HL-60 (cell line): ENCODE data around the gene NUP98.
A peak's percentile ranks its signal among the peaks of the same experiment; 100 is the strongest.

Experiments used
- DNase-seq, 2 experiments: peaks; one replicate each; pipeline ENCODE4 v3.0.0-alpha.2; 2010 to 2020; ENCODE audit warnings: low read depth in 1 of 2, low spot score in 1 of 2
- H3K27ac ChIP-seq: fragments of 250-450 bp; sonication (Bioruptor Pico); replicated peaks from 2 replicates; pipeline ENCODE4 v1.5.1; 2020; ENCODE audit warnings: mild to moderate bottlenecking, moderate library complexity
- H3K27me3 ChIP-seq: fragments of 250-450 bp; sonication (Bioruptor Pico); 2 replicates; pipeline ENCODE4 v1.5.1; 2021; ENCODE audit warnings: mild to moderate bottlenecking, moderate library complexity; ENCODE audit not compliant: insufficient read depth, poor library complexity, severe bottlenecking
- H3K4me3 ChIP-seq: replicated peaks from 2 replicates; pipeline ENCODE4 v1.5.1; 2011; ENCODE audit warnings: mild to moderate bottlenecking, control low read depth, low read length; ENCODE audit not compliant: insufficient read depth
- CTCF ChIP-seq: IDR thresholded peaks from one replicate; pipeline ENCODE4 v1.5.1; 2011; ENCODE audit warnings: low read length, control low read depth, inconsistent platforms; ENCODE audit not compliant: insufficient read depth
- GABPA ChIP-seq: IDR thresholded peaks from 2 replicates; pipeline ENCODE4 v1.6.1; 2012; ENCODE audit warnings: low read depth
- POLR2AphosphoS5 ChIP-seq: IDR thresholded peaks from 2 replicates; pipeline ENCODE4 v1.6.1; 2012; ENCODE audit warnings: low read depth
- REST ChIP-seq: IDR thresholded peaks from 2 replicates; pipeline ENCODE4 v1.6.1; 2012; ENCODE audit warnings: low read depth; ENCODE audit not compliant: insufficient replicate concordance
- SPI1 ChIP-seq: IDR thresholded peaks from 2 replicates; pipeline ENCODE4 v1.6.1; 2012; ENCODE audit warnings: low read depth, mild to moderate bottlenecking, borderline replicate concordance

Gene NUP98

GRCh38 chr11:3835751-3836150 lies 38.4 kb upstream of the NUP98 start:
- Histone ChIP-seq H3K27ac (peak overlapping the region; percentile 93), H3K4me3 (0 out of 2 replicates have a peak overlapping the region, but pooled peaks have one; percentile 22), H3K27me3 (no peaks in the 10 kb centered on the region)
- TF ChIP-seq SPI1 (no peak), CTCF (no peak), POLR2AphosphoS5 (no peak; the same call in 1 of the 2 replicates), REST (no peak), GABPA (no peak)
- DNase-seq = peak in 1 of 2 experiments; percentile 52

- TF ChIP-seq REST = peak; percentile 50
- peak; percentile 59 for TF ChIP-seq GABPA
- TF ChIP-seq SPI1 = peak; percentile 92
- TF ChIP-seq POLR2AphosphoS5 = peak; percentile 93
- TF ChIP-seq CTCF = no peak
These were observed 37.5 kb upstream of the NUP98 start for GRCh38 chr11:3834664-3835461.

GRCh38 chr11:3834349-3834663 lies 37.0 kb upstream of the NUP98 start:
- no peak for DNase-seq
- no peaks in the 10 kb centered on the region for H3K27me3 ChIP-seq
- H3K27ac ChIP-seq = peak overlapping the region; percentile 93
- 0 out of 2 replicates have a peak overlapping the region, but pooled peaks have one; percentile 1 for H3K4me3 ChIP-seq
- TF ChIP-seq POLR2AphosphoS5 (no peak), SPI1 (no peak), REST (no peak), CTCF (no peak), GABPA (no peak)

More at GRCh38 chr11:3834664-3835461, 37.5 kb upstream of the NUP98 start:
- no peaks in the 10 kb centered on the region for H3K27me3 ChIP-seq
- H3K27ac ChIP-seq = peak overlapping the region; percentile 93
- peak; percentile 88 to 98 for DNase-seq
- H3K4me3 ChIP-seq = 0 out of 2 replicates have a peak overlapping the region, but pooled peaks have one; percentile 4
